ENCODE measurements around the gene ADIPOR1.
"Not testable (repeated sequence)": the region's sequence is repeated elsewhere in the genome, so short reads cannot be mapped to it uniquely, and the experiment has no call there.

The ADIPOR1 gene

DNA sequence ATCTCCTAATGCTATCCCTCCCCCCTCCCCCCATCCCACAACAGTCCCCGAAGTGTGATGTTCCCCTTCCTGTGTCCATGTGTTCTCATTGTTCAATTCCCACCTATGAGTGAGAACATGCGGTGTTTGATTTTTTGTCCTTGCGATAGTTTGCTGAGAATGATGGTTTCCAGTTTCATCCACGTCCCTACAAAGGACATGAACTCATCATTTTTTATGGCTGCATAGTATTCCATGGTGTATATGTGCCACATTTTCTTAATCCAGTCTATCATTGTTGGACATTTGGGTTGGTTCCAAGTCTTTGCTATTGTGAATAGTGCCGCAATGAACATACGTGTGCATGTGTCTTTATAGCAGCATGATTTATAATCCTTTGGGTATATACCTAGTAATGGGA lies 21.7 kb downstream of the ADIPOR1 start:
- peaks cover 12% of the 10 kb centered on the region for H3K36me3 ChIP-seq (ENCODE audit: insufficient read depth, low read length)
- not testable (repeated sequence) for H3K4me3 ChIP-seq (ENCODE audit: low read length); H3K27me3 ChIP-seq (ENCODE audit: insufficient read depth, low read length); H3K4me1 ChIP-seq (ENCODE audit: insufficient read depth, low read length); H3K9me3 ChIP-seq (ENCODE audit: insufficient read depth, low read depth, low read length); H3K27ac ChIP-seq (ENCODE audit: low read depth, low read length); H3K9ac ChIP-seq (ENCODE audit: low read depth, low read length)
- WGBS: no CpG with 5 or more reads among the region's 6 CpGs

DNA sequence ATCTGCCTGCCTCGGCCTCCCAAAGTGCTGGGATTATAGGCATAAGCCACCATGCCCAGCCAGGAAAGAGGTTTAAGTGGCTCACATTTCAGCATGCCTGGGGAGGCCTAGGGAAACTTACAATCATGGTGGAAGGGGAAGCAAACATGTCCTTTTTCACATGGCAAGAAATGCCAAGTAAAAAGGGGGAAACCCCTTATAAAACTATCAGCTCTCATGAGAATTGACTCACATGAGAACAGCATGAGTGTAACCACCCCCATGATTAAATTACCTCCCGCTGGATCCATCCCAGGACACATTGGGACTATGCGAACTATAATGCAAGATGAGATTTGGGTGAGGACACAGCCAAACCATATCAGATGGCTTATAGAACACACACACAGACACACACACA lies 22.3 kb downstream of the ADIPOR1 start:
- H3K27me3 ChIP-seq (ENCODE audit: insufficient read depth, low read length): no peaks in the 10 kb centered on the region
- H3K4me3 ChIP-seq (ENCODE audit: low read length): no peak overlapping the region
- H3K9me3 ChIP-seq (ENCODE audit: insufficient read depth, low read depth, low read length): 0 out of 2 replicates have a peak, but pooled peaks cover 2% of the 10 kb centered on the region
- no peak overlapping the region for H3K27ac ChIP-seq (ENCODE audit: low read depth, low read length)
- H3K9ac ChIP-seq (ENCODE audit: low read depth, low read length): no peak overlapping the region
- peaks cover 6% of the 10 kb centered on the region for H3K36me3 ChIP-seq (ENCODE audit: insufficient read depth, low read length)
- no peaks in the 10 kb centered on the region for H3K4me1 ChIP-seq (ENCODE audit: insufficient read depth, low read length)
- 80% methylated on average over 3 of the region's 3 CpGs for WGBS

DNA sequence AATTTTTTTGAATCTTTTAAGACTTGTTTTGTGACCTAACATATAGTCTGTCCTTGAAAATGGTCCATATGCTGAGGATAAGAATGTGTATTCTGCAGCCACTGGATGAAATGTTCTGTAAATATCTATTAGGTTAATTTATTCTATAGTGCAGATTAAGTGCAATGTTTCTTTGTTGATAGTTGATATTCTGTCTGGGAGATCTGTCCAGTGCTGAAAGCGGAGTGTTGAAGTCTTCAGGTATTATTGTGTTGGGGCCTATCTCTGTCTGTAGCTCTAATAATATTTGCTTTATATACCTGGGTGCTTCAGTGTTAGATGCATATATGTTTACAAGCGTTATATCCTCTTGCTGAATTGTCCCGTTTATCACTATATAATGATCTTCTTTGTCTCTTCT lies 23.4 kb downstream of the ADIPOR1 start:
- 86% methylated on average over 3 of the region's 3 CpGs for WGBS
- Histone ChIP-seq H3K36me3 (ENCODE audit: insufficient read depth, low read length) (no peaks in the 10 kb centered on the region), H3K4me3 (ENCODE audit: low read length) (no peak overlapping the region), H3K9ac (ENCODE audit: low read depth, low read length) (no peak overlapping the region), H3K4me1 (ENCODE audit: insufficient read depth, low read length) (no peaks in the 10 kb centered on the region), H3K9me3 (ENCODE audit: insufficient read depth, low read depth, low read length) (0 out of 2 replicates have a peak, but pooled peaks cover 2% of the 10 kb centered on the region), H3K27me3 (ENCODE audit: insufficient read depth, low read length) (no peaks in the 10 kb centered on the region), H3K27ac (ENCODE audit: low read depth, low read length) (no peak overlapping the region)

DNA sequence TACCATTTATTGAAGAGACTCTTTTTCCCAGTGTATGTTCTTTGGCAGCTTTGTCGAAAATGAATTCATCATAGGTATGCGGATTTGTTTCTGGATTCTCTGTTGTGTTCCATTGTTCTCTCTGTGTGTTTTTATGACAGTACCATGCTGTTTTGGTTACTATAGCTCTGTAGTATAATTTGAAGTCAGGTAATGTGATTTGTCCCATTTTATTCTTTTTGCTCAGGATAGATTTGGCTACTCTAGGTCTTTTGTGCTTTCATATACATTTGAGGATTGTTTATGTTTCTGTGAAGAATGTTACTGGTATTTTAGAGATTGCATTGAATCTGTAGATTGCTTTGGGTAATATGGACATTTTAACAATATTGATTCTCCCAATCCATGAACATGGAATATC lies 25.6 kb downstream of the ADIPOR1 start:
- Histone ChIP-seq H3K27me3 (ENCODE audit: insufficient read depth, low read length) (no peaks in the 10 kb centered on the region), H3K36me3 (ENCODE audit: insufficient read depth, low read length) (no peaks in the 10 kb centered on the region), H3K9ac (ENCODE audit: low read depth, low read length) (no peak overlapping the region), H3K4me1 (ENCODE audit: insufficient read depth, low read length) (no peaks in the 10 kb centered on the region), H3K9me3 (ENCODE audit: insufficient read depth, low read depth, low read length) (0 out of 2 replicates have a peak, but pooled peaks cover 2% of the 10 kb centered on the region), H3K27ac (ENCODE audit: low read depth, low read length) (no peak overlapping the region), H3K4me3 (ENCODE audit: low read length) (no peak overlapping the region)
- WGBS: 89% methylated on average over 2 of the region's 2 CpGs

DNA sequence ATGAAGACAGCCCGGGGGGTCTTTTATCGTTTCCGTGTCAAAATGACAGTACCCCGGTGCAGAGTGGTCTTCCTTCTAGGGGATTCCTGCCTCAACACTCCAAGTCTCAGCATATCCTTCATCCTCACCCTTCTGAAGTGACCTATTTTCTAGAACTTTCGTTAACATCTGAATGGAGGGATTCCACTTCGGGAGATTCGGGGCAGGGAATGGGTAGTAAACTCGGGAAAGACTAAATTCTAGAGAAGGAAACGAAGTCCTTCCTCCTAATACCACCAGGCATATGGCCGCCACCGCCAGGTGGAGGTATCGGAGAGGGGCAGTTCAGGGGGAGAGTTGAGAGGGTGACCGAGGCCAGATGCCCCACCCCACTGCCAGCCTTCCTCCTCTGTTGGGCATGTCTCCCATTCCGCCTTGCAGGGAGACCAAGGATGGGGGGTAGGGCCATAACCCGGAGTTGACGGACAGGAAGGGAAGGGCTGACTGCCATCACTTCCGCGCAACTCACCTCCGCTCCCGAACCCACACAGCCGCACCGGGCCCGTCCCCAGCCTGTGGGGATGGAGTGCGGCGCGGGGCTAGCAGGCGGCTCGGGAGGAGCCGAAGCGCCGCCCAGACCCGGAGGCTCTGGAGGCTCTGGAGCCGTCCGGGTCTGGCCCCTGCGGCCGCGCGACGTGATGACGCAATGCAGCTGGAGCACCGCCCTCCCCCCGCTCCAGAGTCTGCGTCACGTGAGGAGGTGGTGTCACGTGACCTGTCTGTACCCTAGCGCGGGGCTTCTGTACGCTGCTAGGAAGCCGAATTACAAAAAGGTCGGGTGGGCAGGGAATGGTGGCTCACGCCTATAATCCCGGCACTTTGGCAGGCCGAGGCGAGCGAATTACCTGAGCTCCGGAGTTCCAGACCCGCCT lies 31.3 kb downstream of the ADIPOR1 start, which contains the start of gene KLHL12:
KLHL12 (minus strand) TSS at position 654 of the 911 bp plus-strand sequence. CDS start 2,072 bp downstream, outside the sequence.
- peak within 1 kb of the TSS; percentile 72 for H3K9ac ChIP-seq (ENCODE audit: low read depth, low read length)
- WGBS: 1% methylated on average over 53 of the region's 57 CpGs
- H3K9me3 ChIP-seq (ENCODE audit: insufficient read depth, low read depth, low read length): no peaks in the 10 kb centered on the region
- H3K4me3 ChIP-seq (ENCODE audit: low read length): peak within 1 kb of the TSS; percentile 76
- H3K27ac ChIP-seq (ENCODE audit: low read depth, low read length): peak within 1 kb of the TSS; percentile 96
- peaks cover 24% of the 10 kb centered on the region for H3K36me3 ChIP-seq (ENCODE audit: insufficient read depth, low read length)
- no peaks in the 10 kb centered on the region for H3K4me1 ChIP-seq (ENCODE audit: insufficient read depth, low read length)
- H3K27me3 ChIP-seq (ENCODE audit: insufficient read depth, low read length): no peaks in the 10 kb centered on the region

DNA sequence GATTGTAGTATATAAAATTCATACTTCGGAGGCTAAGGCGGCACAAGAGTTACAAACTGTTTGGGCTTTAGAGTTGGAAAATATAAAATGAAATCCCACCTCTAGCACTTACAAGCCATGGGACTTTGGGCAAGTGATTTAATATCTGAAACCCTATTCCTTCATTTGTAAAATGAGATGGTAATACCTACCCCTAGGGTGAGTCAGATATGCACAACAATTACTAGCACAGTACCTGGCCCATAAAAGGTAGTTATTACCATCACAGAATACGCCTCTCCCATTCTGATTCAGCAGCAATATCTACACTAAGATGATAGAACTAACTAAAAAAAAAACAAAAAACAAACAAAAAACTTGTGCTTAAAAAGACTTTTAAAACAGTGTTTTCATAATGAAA lies 34.6 kb downstream of the ADIPOR1 start:
- Histone ChIP-seq H3K27me3 (ENCODE audit: insufficient read depth, low read length) (no peaks in the 10 kb centered on the region), H3K4me3 (ENCODE audit: low read length) (no peak overlapping the region), H3K9ac (ENCODE audit: low read depth, low read length) (no peak overlapping the region), H3K36me3 (ENCODE audit: insufficient read depth, low read length) (peaks cover 36% of the 10 kb centered on the region), H3K9me3 (ENCODE audit: insufficient read depth, low read depth, low read length) (no peaks in the 10 kb centered on the region), H3K4me1 (ENCODE audit: insufficient read depth, low read length) (no peaks in the 10 kb centered on the region), H3K27ac (ENCODE audit: low read depth, low read length) (no peak overlapping the region)
- WGBS: 96% methylated on average over 1 of the region's 3 CpGs

DNA sequence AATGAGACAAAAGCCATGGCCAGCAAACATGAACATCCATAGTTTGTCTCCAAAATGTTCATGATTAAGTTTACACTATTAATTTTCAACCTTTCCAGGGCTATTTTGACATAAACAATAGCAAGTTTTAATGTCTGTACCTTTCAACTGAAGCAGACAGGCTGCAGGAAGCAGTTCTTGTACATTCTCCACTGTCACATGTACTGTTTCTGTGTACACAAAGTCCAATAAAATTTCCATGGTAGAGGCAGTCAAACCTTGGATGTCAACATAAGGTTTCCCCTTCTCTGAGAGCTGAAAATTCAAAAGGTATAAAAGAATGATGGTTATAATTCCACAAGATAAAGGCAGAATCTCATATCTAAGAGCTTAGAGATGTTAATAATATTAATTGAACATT lies 38.5 kb downstream of the ADIPOR1 start:
- no peak overlapping the region for H3K4me3 ChIP-seq (ENCODE audit: low read length)
- no peak overlapping the region for H3K27ac ChIP-seq (ENCODE audit: low read depth, low read length)
- H3K9me3 ChIP-seq (ENCODE audit: insufficient read depth, low read depth, low read length): no peaks in the 10 kb centered on the region
- H3K36me3 ChIP-seq (ENCODE audit: insufficient read depth, low read length): peaks cover 70% of the 10 kb centered on the region
- no peaks in the 10 kb centered on the region for H3K4me1 ChIP-seq (ENCODE audit: insufficient read depth, low read length)
- H3K27me3 ChIP-seq (ENCODE audit: insufficient read depth, low read length): no peaks in the 10 kb centered on the region
- H3K9ac ChIP-seq (ENCODE audit: low read depth, low read length): no peak overlapping the region

DNA sequence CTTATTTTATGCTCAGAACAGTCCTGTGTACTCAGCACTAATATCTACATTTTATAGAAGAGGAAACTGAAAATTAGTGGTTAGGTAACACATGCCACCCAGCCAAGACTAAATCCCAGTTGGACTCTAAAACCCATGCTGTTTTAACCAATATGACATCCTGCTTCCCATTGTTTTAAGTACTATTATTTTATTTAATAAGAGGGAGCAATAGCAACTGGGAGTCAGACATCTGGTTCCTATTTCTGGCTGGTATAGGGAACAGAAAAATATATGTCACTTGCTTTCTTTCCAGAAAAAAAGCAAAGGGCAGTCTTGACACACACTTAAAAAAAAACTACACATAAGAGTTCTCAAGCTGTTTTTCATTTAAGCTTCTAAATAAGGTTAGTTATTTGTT lies 43.0 kb downstream of the ADIPOR1 start:
- H3K27ac ChIP-seq (ENCODE audit: low read depth, low read length): no peak overlapping the region
- no peaks in the 10 kb centered on the region for H3K9me3 ChIP-seq (ENCODE audit: insufficient read depth, low read depth, low read length)
- H3K4me3 ChIP-seq (ENCODE audit: low read length): no peak overlapping the region
- H3K9ac ChIP-seq (ENCODE audit: low read depth, low read length): no peak overlapping the region
- no peaks in the 10 kb centered on the region for H3K4me1 ChIP-seq (ENCODE audit: insufficient read depth, low read length)
- peaks cover 89% of the 10 kb centered on the region for H3K36me3 ChIP-seq (ENCODE audit: insufficient read depth, low read length)
- no peaks in the 10 kb centered on the region for H3K27me3 ChIP-seq (ENCODE audit: insufficient read depth, low read length)

DNA sequence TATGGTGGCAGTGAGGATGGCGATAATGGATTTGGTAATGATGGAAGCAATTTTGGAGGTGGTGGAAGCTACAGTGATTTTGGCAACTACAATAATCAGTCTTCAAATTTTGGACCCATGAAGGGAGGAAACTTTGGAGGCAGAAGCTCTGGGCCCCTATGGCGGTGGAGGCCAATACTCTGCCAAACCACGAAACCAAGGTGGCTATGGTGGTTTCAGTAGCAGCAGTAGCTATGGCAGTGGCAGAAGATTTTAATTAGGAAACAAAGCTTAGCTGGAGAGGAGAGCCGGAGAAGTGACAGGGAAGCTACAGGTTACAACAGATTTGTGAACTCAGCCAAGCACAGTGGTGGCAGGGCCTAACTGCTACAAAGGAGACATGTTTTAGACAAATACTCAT lies 45.6 kb downstream of the ADIPOR1 start:
- H3K4me3 ChIP-seq (ENCODE audit: low read length); H3K4me1 ChIP-seq (ENCODE audit: insufficient read depth, low read length); H3K9me3 ChIP-seq (ENCODE audit: insufficient read depth, low read depth, low read length); H3K27me3 ChIP-seq (ENCODE audit: insufficient read depth, low read length); H3K9ac ChIP-seq (ENCODE audit: low read depth, low read length); H3K27ac ChIP-seq (ENCODE audit: low read depth, low read length): not testable (repeated sequence)
- 95% methylated on average over 4 of the region's 4 CpGs for WGBS
- H3K36me3 ChIP-seq (ENCODE audit: insufficient read depth, low read length): peaks cover 92% of the 10 kb centered on the region

DNA sequence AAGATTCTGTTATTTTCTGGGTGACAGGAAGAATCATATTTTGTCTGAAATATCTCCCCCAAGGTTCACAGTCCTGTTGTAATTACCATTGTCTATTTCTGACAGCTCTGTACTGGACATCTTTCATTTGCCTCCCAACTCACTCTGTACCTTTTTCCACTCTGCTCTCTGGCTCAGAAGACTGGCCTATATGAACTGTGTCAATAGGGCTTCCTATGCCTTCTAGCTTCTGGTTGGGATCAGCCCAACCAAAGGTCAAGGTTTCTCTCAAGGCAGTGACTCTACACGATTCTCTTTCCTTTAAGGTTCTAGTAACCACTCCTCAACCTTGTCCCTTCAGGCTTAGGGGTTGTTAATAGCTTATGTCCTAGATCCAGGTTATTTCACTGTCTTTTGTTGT lies 48.6 kb downstream of the ADIPOR1 start:
- no peak overlapping the region for H3K9ac ChIP-seq (ENCODE audit: low read depth, low read length)
- no peak overlapping the region for H3K4me3 ChIP-seq (ENCODE audit: low read length)
- H3K27ac ChIP-seq (ENCODE audit: low read depth, low read length): no peak overlapping the region
- H3K36me3 ChIP-seq (ENCODE audit: insufficient read depth, low read length): peaks cover 81% of the 10 kb centered on the region
- WGBS: 100% methylated on average over 1 of the region's 1 CpG
- no peaks in the 10 kb centered on the region for H3K4me1 ChIP-seq (ENCODE audit: insufficient read depth, low read length)
- H3K27me3 ChIP-seq (ENCODE audit: insufficient read depth, low read length): no peaks in the 10 kb centered on the region
- no peaks in the 10 kb centered on the region for H3K9me3 ChIP-seq (ENCODE audit: insufficient read depth, low read depth, low read length)

DNA sequence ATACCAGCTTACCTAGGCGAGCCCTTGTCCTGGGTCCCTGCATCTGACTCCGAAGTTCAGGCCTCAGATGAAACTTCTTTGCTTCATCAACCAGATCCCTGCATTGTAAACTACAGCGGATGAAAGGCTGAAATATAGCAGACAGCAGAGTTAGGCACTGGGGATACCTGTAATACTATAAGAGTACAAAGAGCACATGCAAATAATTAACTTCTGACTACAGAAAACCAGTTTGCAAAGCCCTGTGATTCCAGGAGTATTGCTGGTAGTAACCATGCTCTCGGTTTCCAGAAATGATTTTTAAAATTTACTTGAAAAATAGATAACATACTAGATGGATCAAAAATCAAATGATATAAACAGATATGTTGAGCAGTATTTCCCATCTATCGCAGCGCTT lies 49.1 kb downstream of the ADIPOR1 start:
- H3K9ac ChIP-seq (ENCODE audit: low read depth, low read length): no peak overlapping the region
- no peaks in the 10 kb centered on the region for H3K27me3 ChIP-seq (ENCODE audit: insufficient read depth, low read length)
- H3K4me3 ChIP-seq (ENCODE audit: low read length): no peak overlapping the region
- peaks cover 80% of the 10 kb centered on the region for H3K36me3 ChIP-seq (ENCODE audit: insufficient read depth, low read length)
- no peaks in the 10 kb centered on the region for H3K9me3 ChIP-seq (ENCODE audit: insufficient read depth, low read depth, low read length)
- no peaks in the 10 kb centered on the region for H3K4me1 ChIP-seq (ENCODE audit: insufficient read depth, low read length)
- WGBS: 97% methylated on average over 4 of the region's 6 CpGs
- H3K27ac ChIP-seq (ENCODE audit: low read depth, low read length): no peak overlapping the region
